ENCODE results near the gene CHST5. TPM values are rescaled to one million over a fixed set of nuclear protein-coding genes. Genes with fewer than 3 reads are reported as not detected.
A peak's percentile ranks its signal among the peaks of the same experiment; 100 is the strongest.

CHST5 gene
- total and polyA plus RNA-seq, 9 of the 15 experiments (the other 6 are each of a cell fraction or from before 2014, with no cell fraction given): 0.06 to 0.21 (median 0.14) TPM; not detected in 5

- no peak for TF ChIP-seq NFXL1 (CRISPR knock-in tag; IDR thresholded peaks at IDR 0.05)
- TF ChIP-seq TSC22D4 (tag; IDR thresholded peaks at IDR 0.05): no peak
- TF ChIP-seq ZNF253 (CRISPR knock-in tag; conservative IDR thresholded peaks at IDR 0.05): no peak
- 0 out of 4 replicates have a peak, but pooled peaks of 1 of the 2 experiments have one; percentile 29 for TF ChIP-seq NRF1 (conservative IDR thresholded peaks at IDR 0.05 in 1 of 2, IDR thresholded peaks at IDR 0.05 in 1 of 2)
- no peak; the same call in 1 of the 2 replicates for TF ChIP-seq ARID4B (CRISPR knock-in tag; IDR thresholded peaks at IDR 0.05)
- TF ChIP-seq RFX1 (IDR thresholded peaks at IDR 0.05): peak; percentile 49
- TF ChIP-seq CTBP1 (IDR thresholded peaks at IDR 0.05; ENCODE audit: borderline replicate concordance): peak; percentile 43; the same call in 1 of the 2 replicates
- TF ChIP-seq MTA1 (IDR thresholded peaks at IDR 0.05; ENCODE audit: borderline replicate concordance): peak; percentile 97
- TF ChIP-seq POLR2A (conservative IDR thresholded peaks at IDR 0.05): peak; percentile 73
- TF ChIP-seq HEY1 (CRISPR knock-in tag; IDR thresholded peaks at IDR 0.05; ENCODE audit: borderline replicate concordance): no peak
- TF ChIP-seq SREBF1 (IDR thresholded peaks at IDR 0.05; ENCODE audit: borderline replicate concordance, low read depth, low read length): no peak
- TF ChIP-seq RNF219 (CRISPR knock-in tag; IDR thresholded peaks at IDR 0.05): no peak
- TF ChIP-seq HNRNPLL (IDR thresholded peaks at IDR 0.05; ENCODE audit: low read depth, low read length, poor library complexity, severe bottlenecking): peak; percentile 29
- TF ChIP-seq NR2F6 (CRISPR knock-in tag; IDR thresholded peaks at IDR 0.05): no peak
- no peak for TF ChIP-seq ILF3 (IDR thresholded peaks at IDR 0.05; ENCODE audit: borderline replicate concordance)
Measured at GRCh38 chr16:75555213-75555706, 19.4 kb upstream of the CHST5 start (continued).

Measured in K562 (cell line).